Breast epithelium (tissue), 4 donors: ENCODE results near the gene URB2. TPM values are rescaled to one million over a fixed set of nuclear protein-coding genes. Genes with fewer than 3 reads are reported as not detected.

Source experiments
- DNase-seq, 2 donors: peaks; one replicate each; pipeline ENCODE4 v3.0.0-alpha.2; 2019; ENCODE audit warnings: low spot score in 2 of 2
- H3K27ac ChIP-seq, 2 donors: fragments of 200-600 bp; sonication (generic) in 1 of 2; one replicate each; pipeline ENCODE4 v1.5.1; 2016 to 2019; ENCODE audit warnings: mild to moderate bottlenecking in 1 of 2
- H3K27me3 ChIP-seq, 2 donors: fragments of 200-600 bp; sonication (generic) in 1 of 2; one replicate each; pipeline versions ENCODE4 v1.5.1 to v1.6.0; 2017 to 2019; ENCODE audit warnings: control low read depth in 1 of 2, mild to moderate bottlenecking in 1 of 2
- H3K36me3 ChIP-seq: fragments of 200-600 bp; one replicate; pipeline ENCODE4 v1.5.1; 2019
- H3K4me1 ChIP-seq, 2 donors: fragments of 200-600 bp; sonication (generic); one replicate each; pipeline ENCODE4 v1.5.1; 2016 to 2019; ENCODE audit warnings: control low read depth in 1 of 2
- H3K4me3 ChIP-seq, 3 donors: fragments of 200-600 bp; sonication (generic); 1 replicate in 2 of 3; 2 replicates in 1 of 3; pipeline ENCODE4 v1.5.1; 2016 to 2019; ENCODE audit warnings: mild to moderate bottlenecking in 3 of 3, moderate library complexity in 2 of 3
- H3K9me3 ChIP-seq, 2 donors: fragments of 200-600 bp; sonication (generic) in 1 of 2; one replicate each; pipeline ENCODE4 v1.5.1; 2016 to 2019; ENCODE audit warnings: control low read depth in 1 of 2
- POLR2A ChIP-seq: fragments of 450-650 bp; IDR thresholded peaks from one replicate; pipeline ENCODE4 v1.6.1; 2016; ENCODE audit warnings: antibody characterized with exemption, mild to moderate bottlenecking, moderate library complexity
- POLR2AphosphoS5 ChIP-seq, 3 donors: sonication (generic); formaldehyde crosslinking; IDR thresholded peaks; one replicate each; pipeline ENCODE4 v1.6.1; 2017; ENCODE audit warnings: antibody characterized with exemption in 3 of 3
- intact Hi-C: fragments of 100-400 bp; cut with DNase I; formaldehyde crosslinking; loops from one replicate; pipeline ENCODE4 v1.15.1; 2023; ENCODE audit warnings: low total_unique reads
- total RNA-seq, 3 donors: library from RNA; depleted of rRNA; stranded (reverse); fragments of >200 nt; gene quantifications; one replicate each; pipeline ENCODE4 v1.1.0, GENCODE V29; 2016
- TF ChIP-seq, protein P1 (sequence below), 3 donors: fragments of 450-650 bp; IDR thresholded peaks; one replicate each; pipeline ENCODE4 v1.5.1; 2016 to 2017; ENCODE audit warnings: antibody characterized with exemption in 3 of 3, mild to moderate bottlenecking in 3 of 3, moderate library complexity in 3 of 3

Gene URB2
- total RNA-seq, 3 donors from 2014 or later: 9.3 to 14.1 (median 12.7) TPM

DNA sequence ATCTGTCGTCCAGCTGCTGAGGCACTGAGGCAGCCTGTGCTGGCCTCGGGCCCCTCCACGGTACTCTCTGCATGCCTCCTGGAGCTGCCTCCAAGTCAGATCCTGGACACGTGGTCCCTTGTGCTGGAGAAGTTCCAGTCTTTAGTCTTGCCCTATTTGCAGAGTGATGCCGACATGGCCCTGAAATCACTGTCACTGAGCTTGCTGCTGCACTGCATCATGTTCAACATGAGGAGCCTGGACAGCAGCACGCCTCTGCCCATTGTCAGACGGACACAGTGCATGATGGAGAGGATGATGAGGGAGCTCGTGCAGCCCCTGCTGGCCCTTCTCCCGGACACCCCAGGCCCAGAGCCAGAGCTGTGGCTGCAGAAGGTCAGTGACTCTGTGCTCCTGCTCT, 10.0 kb downstream of the URB2 start:
- DNase-seq: no peak
- Histone ChIP-seq H3K4me3 (no peak overlapping the region), H3K9me3 (no peaks in the 10 kb centered on the region), H3K27ac (no peak overlapping the region), H3K4me1 (no peaks in the 10 kb centered on the region), H3K36me3 (no peaks in the 10 kb centered on the region), H3K27me3 (no peaks in the 10 kb centered on the region)
- no peak for TF ChIP-seq POLR2AphosphoS5 (IDR thresholded peaks at IDR 0.05)
- TF ChIP-seq, protein P1, sequence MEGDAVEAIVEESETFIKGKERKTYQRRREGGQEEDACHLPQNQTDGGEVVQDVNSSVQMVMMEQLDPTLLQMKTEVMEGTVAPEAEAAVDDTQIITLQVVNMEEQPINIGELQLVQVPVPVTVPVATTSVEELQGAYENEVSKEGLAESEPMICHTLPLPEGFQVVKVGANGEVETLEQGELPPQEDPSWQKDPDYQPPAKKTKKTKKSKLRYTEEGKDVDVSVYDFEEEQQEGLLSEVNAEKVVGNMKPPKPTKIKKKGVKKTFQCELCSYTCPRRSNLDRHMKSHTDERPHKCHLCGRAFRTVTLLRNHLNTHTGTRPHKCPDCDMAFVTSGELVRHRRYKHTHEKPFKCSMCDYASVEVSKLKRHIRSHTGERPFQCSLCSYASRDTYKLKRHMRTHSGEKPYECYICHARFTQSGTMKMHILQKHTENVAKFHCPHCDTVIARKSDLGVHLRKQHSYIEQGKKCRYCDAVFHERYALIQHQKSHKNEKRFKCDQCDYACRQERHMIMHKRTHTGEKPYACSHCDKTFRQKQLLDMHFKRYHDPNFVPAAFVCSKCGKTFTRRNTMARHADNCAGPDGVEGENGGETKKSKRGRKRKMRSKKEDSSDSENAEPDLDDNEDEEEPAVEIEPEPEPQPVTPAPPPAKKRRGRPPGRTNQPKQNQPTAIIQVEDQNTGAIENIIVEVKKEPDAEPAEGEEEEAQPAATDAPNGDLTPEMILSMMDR (IDR thresholded peaks at IDR 0.05): no peak
- TF ChIP-seq POLR2A: no peak
- intact Hi-C loops: loop anchor here (10.0 kb wide), 1 partner anchor 649 kb away; no protein-coding TSS in a partner anchor

DNA sequence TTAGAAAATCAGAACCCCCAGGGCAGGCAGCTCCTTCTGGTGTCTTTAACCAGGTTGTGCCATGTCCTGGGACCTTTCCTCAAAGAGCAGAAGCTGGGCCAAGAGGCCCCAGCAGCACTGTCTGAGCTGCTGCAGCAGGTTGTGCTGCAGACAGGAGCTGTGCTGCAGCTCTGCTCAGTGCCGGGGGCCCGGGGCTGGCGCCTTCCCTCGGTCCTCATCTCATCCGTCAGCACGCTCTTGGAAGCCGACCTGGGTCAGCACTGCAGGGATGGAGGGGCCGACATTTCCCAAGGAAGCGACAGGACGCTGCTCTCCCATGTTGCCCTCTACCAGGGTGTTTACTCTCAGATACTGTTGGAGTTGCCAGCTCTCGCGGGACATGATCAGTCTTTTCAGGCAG, 11.7 kb downstream of the URB2 start:
- Histone ChIP-seq H3K27ac (no peak overlapping the region), H3K27me3 (no peaks in the 10 kb centered on the region), H3K4me1 (no peaks in the 10 kb centered on the region), H3K36me3 (no peaks in the 10 kb centered on the region), H3K4me3 (no peak overlapping the region), H3K9me3 (no peaks in the 10 kb centered on the region)
- no peak for DNase-seq
- TF ChIP-seq, protein P1 (IDR thresholded peaks at IDR 0.05): no peak
- TF ChIP-seq POLR2A: no peak
- intact Hi-C loops: loop anchor here (10.0 kb wide), 1 partner anchor 647 kb away; no protein-coding TSS in a partner anchor

DNA sequence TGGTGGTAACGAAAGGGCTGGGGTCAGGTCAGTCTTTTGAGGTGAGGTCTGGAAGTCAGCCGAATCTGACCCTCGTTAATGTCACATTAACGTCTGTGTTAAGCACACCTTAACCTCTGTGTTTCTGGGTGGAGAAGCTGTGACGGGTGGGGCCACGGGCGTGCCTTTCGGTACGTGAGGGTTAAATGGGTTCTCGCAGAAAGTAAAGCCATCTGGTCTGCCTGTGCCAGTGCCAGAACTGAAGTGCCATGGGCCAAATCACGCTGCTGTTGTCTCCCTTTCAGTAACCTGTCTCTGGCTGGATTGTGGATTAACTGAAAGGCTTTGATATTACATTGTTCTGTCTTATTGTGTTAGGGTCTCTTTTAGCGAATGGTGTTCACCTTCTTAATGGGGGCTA, 14.4 kb downstream of the URB2 start:
- intact Hi-C loops: no loop called here
- H3K27ac ChIP-seq: no peak overlapping the region
- DNase-seq: no peak
- TF ChIP-seq POLR2AphosphoS5 (IDR thresholded peaks at IDR 0.05) (no peak), POLR2A (no peak)
- TF ChIP-seq, protein P1 (IDR thresholded peaks at IDR 0.05): no peak
- no peaks in the 10 kb centered on the region for H3K4me1 ChIP-seq
- no peaks in the 10 kb centered on the region for H3K27me3 ChIP-seq
- H3K4me3 ChIP-seq: no peak overlapping the region
- no peaks in the 10 kb centered on the region for H3K9me3 ChIP-seq
- H3K36me3 ChIP-seq: no peaks in the 10 kb centered on the region

DNA sequence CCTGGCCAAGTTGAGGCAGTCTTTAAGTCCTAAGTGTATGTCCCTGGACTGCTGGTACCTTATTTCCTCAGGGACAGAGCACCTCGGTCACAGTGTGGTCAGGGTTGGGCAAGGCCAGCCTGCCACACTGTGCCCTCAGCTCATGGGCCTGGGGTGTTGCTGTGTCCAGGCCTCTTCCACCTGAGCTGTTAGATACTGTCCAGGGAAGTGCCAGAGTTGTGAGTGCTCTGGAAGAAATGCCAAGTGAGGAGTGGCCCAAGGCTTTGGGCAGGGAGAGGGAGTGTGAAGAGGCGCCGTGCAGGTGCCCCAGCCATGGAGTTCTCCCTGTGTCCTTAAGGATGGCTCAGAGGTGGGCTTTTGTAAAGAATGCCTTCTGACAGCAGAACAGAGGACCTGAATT, 15.3 kb downstream of the URB2 start:
- Histone ChIP-seq H3K9me3 (no peaks in the 10 kb centered on the region), H3K27ac (no peak overlapping the region), H3K36me3 (peaks cover 5% of the 10 kb centered on the region), H3K4me1 (no peaks in the 10 kb centered on the region), H3K27me3 (no peaks in the 10 kb centered on the region), H3K4me3 (no peak overlapping the region)
- intact Hi-C loops: no loop called here
- TF ChIP-seq, protein P1 (IDR thresholded peaks at IDR 0.05): no peak
- TF ChIP-seq POLR2A: no peak
- no peak for TF ChIP-seq POLR2AphosphoS5 (IDR thresholded peaks at IDR 0.05)
- no peak for DNase-seq

DNA sequence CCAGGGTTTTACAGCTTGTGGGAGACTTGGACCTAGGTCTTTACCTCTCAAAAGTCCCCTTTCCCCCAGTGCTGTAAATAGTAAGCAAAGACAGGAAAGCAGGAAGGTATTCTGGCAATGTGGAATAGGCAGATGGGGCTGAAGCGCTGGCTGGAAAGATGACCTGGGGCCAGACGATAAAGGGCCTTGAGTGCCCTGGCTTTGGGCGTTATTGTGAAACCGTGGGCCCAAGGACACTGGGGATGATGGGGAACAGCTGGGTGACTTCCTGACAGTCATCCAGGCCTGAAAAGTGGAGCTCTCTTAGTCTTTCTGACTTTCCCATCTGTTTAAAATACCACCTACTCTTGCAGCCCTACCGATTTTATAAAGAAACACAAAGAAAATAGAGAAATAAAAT, 16.3 kb downstream of the URB2 start:
- Histone ChIP-seq H3K27me3 (no peaks in the 10 kb centered on the region), H3K9me3 (no peaks in the 10 kb centered on the region), H3K36me3 (peaks cover 5% of the 10 kb centered on the region), H3K4me3 (no peak overlapping the region), H3K4me1 (no peaks in the 10 kb centered on the region), H3K27ac (no peak overlapping the region)
- DNase-seq: no peak
- TF ChIP-seq POLR2AphosphoS5 (IDR thresholded peaks at IDR 0.05) (no peak), POLR2A (no peak)
- TF ChIP-seq, protein P1 (IDR thresholded peaks at IDR 0.05): no peak
- intact Hi-C loops: no loop called here
